ENCODE results near the gene NIPA2. TPM values are rescaled to one million over a fixed set of nuclear protein-coding genes. Genes with fewer than 3 reads are reported as not detected.

Gene NIPA2
- total RNA-seq: 10 to 100 TPM; 28.1 to 34.3 TPM

- peak within 1 kb of the TSS; percentile 77 to 78 for H3K4me3 ChIP-seq
- H3K27ac ChIP-seq: peak within 1 kb of the TSS; percentile 88 to 95
- H3K36me3 ChIP-seq: peaks cover 3% of the 10 kb centered on the region
- no peaks in the 10 kb centered on the region for H3K27me3 ChIP-seq
- H3K4me1 ChIP-seq: peaks cover 0 to 26% of the 10 kb centered on the region in 2 donors
- DNase-seq (ENCODE audit: low spot score): peak; percentile 98
- TF ChIP-seq CTCF (IDR thresholded peaks at IDR 0.05): no peak
- H3K9me3 ChIP-seq: no peaks in the 10 kb centered on the region
Measured at GRCh38 chr15:22838292-22839042, at the start of gene NIPA2. Gene NIPA2, plus strand, starts transcription at chr15:22838666. Its CDS starts 13,066 bp downstream, at chr15:22851732.

DNA sequence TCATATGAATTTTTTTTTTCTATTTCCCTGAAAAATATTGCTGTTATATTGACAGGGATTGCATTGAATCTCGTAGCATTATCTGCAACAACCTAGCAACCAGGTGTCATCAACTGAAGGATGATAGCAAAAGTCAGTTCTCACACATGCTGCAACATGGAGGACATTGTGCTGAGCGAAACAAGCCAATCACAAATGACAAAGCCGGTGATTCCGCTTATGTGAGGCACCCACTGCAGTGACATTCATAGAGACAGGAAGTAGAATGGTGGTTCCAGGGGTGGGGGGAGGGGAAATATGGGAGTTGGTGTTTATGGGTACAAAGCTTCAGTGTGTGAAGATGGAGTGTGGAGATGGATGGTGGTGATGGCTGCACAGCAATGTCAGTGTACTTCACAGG, 44.4 kb upstream of the NIPA2 start:
- no peaks in the 10 kb centered on the region for H3K9me3 ChIP-seq
- no peak overlapping the region for H3K27ac ChIP-seq
- H3K4me1 ChIP-seq: no peaks in the 10 kb centered on the region
- no peak for DNase-seq (ENCODE audit: low spot score)
- H3K36me3 ChIP-seq: no peaks in the 10 kb centered on the region
- no peak for TF ChIP-seq CTCF (IDR thresholded peaks at IDR 0.05)
- H3K4me3 ChIP-seq: no peak overlapping the region
- H3K27me3 ChIP-seq: no peaks in the 10 kb centered on the region

- H3K27me3 ChIP-seq: no peaks in the 10 kb centered on the region
- DNase-seq (ENCODE audit: low spot score): no peak
- no peak overlapping the region for H3K27ac ChIP-seq
- no peaks in the 10 kb centered on the region for H3K9me3 ChIP-seq
- H3K4me1 ChIP-seq: no peaks in the 10 kb centered on the region
- no peak overlapping the region for H3K4me3 ChIP-seq
- no peaks in the 10 kb centered on the region for H3K36me3 ChIP-seq
- no peak for TF ChIP-seq CTCF (IDR thresholded peaks at IDR 0.05)
Measured at GRCh38 chr15:22794621-22795167, 43.8 kb upstream of the NIPA2 start.

GRCh38 chr15:22795206-22796063, 43.0 kb upstream of the NIPA2 start:
- no peak for TF ChIP-seq CTCF (IDR thresholded peaks at IDR 0.05)
- Histone ChIP-seq H3K27me3 (no peaks in the 10 kb centered on the region), H3K9me3 (no peaks in the 10 kb centered on the region), H3K36me3 (no peaks in the 10 kb centered on the region), H3K4me3 (no peak overlapping the region), H3K4me1 (no peaks in the 10 kb centered on the region), H3K27ac (no peak overlapping the region)
- no peak for DNase-seq (ENCODE audit: low spot score)

GRCh38 chr15:22796079-22796478, 42.4 kb upstream of the NIPA2 start:
- H3K9me3 ChIP-seq: no peaks in the 10 kb centered on the region
- H3K27ac ChIP-seq: no peak overlapping the region
- TF ChIP-seq CTCF (IDR thresholded peaks at IDR 0.05): no peak
- H3K4me1 ChIP-seq: no peaks in the 10 kb centered on the region
- no peaks in the 10 kb centered on the region for H3K27me3 ChIP-seq
- H3K36me3 ChIP-seq: no peaks in the 10 kb centered on the region
- H3K4me3 ChIP-seq: no peak overlapping the region
- DNase-seq (ENCODE audit: low spot score): no peak
